Right forelimb (tissue), 1 donor: Measurements from ENCODE around the gene PLD1.
"Not testable (repeated sequence)": the region's sequence is repeated elsewhere in the genome, so short reads cannot be mapped to it uniquely, and the experiment has no call there.

Source experiments
- DNase-seq: peaks from one replicate; pipeline ENCODE4 v3.0.0-alpha.2; 2018

The PLD1 gene

DNA sequence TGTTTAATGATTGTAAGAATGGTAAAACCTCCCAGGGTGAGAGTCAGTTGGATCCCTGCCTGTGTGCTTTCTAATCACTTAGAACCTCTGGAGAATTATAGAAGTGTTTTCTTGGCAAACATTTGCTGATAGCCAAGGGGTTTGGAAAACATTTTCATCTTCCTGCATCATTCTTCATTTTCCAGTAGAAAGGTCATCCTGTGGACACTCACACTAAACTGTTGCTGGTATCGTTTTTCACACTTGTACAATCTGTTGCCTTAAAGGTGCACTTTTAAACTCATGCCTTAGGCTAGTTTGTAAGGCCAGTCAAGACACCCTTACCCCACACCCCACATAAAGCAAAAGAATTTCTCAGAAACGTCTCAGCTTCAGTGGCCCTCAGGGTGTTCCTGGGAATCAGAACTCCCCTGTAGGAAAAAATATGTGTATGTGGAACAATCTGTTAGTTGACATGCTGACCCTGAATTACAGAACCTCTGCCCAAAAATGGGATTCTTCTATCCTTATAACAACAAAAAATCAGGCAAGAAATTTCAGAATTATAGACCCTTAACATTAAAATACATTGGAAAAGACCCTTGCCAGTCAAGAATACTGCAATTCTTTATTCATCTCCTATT is 5.8 kb upstream of the PLD1 start:
- DNase-seq: no peak

DNA sequence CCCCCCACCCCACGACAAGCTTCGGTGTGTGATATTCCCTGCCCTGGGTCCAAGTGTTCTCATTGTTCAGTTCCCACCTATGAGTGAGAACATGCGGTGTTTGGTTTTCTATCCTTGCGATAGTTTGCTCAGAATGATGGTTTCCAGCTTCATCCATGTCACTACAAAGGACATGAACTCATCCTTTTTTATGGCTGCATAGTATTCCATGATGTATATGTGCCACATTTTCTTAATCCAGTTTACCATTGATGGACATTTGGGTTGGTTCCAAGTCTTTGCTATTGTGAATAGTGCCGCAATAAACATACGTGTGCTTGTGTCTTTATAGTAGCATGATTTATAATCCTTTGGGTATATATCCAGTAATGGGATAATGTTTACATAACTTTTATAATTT is 4.4 kb upstream of the PLD1 start:
- not testable (repeated sequence) for DNase-seq

DNA sequence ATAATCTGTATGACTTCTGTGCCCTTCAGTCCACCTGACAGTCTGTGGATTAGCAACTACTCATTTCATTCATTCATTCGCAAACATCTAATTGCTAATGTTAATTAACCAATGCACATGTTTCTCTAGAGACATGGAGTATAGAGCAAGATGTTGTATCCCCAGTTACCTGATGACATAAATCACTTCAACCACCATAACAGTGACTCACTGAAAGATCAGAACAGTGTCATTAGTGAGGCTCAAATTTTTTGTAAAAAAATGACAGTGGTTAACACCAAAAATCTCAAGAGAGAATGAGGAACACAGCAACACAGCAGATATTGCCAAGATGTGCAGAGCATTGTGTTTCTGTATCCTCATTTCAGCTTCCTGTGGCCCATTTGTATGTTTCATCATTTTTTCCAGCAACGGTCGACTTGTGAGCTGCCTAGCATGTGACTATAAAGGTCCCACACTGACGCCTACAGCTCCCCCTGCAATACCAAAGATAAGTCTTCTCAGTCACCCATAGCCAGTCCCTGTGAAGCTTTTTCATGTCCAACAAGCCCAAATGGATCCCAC is 3.7 kb upstream of the PLD1 start:
- no peak for DNase-seq

DNA sequence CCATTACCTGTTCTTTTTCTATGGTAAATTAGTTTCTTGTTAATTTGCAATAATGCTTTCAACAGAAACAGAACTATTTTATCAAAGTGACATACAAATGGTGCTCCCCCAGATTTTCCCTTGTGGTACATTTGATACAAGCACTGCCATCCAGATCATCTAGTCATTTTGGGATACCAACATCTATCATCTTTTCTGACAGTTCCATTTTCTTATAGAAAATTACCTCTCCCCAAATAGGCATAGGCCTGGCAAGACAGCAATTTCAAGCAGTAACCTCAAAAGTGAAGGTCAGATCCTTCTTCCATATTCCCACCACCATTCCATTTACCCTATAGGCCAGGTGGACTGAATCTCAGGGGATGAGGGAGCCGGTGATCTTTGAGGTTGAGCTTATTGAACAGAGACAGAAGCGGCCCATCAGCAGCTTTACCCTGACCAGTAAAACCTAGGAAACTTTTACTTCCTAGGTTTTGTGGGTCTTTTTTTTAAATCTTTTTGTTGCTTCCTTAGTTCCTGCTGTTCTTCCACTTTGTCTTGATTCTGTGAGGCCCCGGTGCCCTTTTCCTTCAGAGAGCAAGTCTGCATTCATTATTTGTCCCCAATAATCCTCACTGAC is 3.1 kb upstream of the PLD1 start:
- no peak for DNase-seq

DNA sequence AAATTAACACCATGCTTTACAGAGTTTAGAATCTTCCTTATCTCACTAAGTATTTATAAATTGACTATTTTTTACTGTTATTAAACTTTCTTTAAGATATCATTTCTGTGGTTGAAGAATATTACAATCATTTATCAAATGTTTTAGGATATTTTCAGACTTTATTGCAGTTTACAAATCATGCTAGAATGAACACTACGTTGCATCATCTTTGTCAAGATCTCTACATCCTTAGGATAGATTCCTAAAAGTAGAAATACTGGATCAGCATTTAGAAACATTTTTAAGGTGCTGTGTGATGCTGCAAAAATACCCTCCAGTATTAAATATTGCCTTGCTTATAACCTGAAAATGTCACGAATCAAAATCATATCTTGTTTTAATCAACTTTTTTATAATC is 2.5 kb upstream of the PLD1 start:
- no peak for DNase-seq

DNA sequence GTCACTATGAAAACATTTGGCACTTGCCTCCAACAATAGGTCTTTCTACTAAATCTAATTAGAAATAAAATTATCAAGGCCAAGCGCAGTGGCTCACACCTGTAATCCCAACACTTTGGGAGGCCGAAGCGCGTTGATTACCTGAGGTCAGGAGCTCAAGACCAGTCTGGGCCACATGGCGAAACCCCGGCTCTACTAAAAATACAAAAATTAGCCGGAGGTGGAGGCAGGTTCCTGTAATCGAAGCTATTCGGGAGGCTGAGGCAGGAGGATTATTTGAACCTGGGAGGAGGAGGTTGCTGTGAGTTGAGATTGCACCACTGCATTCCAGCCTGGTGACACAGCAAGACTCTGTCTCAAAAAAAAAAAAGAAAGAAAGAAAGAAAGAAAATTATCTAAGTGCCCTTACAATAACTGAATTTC is 1.6 kb upstream of the PLD1 start:
- no peak for DNase-seq

DNA sequence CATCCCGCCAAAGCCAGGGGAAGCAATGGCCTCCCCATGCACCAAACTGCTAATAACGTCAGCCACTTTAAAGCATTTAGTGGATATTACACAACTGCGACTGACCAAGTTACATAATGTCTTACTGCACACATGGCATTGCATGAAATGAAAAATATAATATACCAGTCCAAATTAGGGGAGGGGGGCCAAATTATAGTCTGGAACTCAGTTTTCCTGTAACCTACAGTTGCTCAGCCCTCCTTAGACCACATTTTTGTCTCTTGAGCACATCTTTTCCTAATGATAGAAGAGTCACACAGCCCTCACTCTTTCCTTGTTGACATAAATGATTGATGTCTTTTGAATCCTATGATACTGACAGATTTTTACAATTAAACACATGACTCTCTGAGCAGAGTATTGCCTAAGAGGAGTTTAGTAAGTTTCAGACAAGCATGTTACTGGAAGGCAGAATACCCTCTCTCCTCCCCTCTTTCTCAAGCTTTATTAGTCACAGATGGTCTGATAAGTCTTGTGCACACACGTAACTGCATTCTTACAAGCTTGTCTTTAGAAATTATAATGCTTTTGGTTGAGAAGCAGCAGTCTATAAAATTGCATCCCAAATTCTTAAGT is 1.1 kb upstream of the PLD1 start:
- DNase-seq: no peak

DNA sequence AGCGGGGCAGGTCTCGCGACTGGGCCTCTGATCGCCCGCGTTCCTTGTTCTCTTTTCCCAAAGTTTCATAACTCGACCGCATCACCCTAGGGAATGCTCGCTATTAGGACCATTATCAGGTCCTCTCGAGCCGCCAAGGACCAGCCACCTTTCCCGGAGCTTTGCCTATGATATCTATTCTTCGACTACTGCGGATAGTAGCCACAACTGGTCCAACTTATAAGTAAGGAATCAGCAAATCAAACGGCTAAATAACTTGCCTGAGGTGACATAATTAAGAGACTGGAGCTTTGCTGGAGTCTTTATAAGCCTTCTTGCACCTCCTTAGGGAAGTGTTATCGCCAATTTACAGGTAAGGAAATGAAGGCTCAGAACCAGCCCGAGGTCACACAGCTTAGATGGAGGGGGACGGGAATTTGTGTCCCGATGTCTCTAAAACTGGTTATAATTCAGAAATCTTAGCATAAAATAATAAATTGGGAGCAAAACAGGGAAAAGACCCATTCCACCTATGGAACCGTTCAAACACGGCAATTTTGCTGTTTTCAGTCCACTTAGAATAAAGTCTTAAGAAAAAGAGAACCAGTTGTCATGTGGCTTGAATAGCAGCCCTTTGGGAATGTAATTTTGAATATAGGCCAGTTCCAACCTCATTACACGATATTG is 479 bp upstream of the PLD1 start:
- DNase-seq: no peak

DNA sequence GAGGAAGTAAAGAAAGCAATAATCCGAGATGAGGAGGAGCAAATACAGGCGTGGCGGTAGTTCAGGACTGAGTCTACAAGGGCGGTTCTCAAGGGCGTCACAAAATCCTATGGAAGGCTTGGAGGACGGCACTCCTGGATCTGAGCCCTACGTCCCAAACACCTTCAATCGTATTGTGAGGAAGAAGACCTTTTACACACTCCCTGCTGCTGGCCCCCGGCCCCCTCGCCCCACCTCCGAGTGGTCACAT is 747 bp downstream of the PLD1 start:
- no peak for DNase-seq

DNA sequence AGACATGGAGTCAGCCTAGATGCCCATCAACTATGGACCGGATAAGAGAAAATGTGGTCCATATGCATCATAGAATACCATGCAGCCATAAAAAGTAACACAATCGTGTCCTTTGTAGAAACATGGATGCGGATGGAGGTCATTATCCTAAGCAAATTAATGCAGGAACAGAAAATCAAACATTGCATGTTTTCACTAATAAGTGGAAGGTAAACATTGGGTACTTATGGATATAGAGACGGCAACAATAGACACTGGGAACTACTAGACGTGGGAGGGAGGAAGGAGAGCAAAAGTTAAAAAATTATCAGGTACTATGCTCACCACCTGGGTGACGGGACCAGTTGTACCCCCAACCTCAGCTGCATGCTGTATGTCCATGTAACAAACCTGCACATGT is 2.5 kb downstream of the PLD1 start:
- DNase-seq: no peak

DNA sequence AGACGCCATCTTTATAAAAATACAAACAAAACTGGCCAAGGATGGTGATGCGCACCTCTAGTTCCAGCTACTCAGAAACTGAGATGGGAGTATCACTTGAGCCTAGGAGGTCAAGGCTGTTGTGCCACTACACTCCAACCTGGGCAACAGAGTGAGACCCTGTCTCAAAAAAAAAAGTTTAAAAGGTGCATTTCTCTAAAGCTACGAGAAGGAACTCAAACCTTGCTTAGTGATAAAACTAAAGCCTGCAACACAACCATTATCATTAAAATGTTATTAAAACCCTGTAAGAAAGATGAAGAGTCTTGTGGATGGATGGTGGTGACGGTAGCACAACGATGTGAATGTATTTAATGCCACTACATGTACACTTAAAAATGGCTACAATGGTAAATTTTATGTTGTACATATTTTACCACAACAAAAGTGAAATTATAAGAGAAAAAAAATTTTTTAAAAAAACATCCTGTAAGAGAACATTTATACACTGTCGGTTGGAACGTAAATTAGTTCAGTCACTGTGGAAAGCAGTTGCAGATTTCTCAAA is 3.1 kb downstream of the PLD1 start:
- DNase-seq: no peak

DNA sequence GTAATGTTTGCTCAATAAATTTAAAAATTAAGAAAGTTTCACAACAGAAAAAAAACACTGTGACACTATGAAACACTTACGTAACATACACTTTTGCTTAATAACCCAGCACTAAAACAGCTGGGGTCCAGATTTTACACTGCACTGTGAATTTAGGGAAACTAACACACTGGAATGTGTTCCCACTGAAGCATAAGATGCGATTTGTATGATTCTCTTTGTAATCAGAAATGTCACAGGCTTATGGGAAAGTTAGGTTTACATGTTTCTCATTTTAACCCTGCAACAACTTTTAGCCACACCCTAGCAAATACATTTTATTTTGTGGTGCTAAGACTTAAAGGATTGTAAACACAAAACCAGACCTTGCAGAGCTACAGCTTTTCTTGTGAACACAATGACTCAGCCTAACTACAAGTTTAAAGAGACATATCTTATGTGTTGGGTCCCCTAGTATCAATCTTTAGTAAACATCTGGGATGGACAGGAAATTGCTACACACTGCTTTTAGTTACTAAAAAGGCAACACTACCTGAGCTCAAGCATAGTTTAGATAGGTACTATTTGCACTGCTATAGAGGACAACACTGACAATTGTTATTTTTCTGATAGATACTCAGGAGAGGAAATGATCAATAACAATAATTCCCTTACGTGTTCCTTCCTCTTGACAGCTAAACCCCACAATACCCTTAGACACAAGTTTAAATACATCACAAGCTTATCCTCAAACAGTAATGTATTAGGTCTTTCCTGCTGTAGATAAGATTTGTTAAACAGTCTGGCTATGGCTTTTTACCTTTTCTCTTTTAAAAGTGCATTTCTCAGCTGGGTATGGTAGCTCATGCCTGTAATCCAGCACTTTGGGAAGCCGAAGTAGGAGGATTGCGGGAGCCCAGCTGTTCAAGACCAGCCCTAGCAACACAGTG is 3.8 kb downstream of the PLD1 start:
- no peak for DNase-seq

DNA sequence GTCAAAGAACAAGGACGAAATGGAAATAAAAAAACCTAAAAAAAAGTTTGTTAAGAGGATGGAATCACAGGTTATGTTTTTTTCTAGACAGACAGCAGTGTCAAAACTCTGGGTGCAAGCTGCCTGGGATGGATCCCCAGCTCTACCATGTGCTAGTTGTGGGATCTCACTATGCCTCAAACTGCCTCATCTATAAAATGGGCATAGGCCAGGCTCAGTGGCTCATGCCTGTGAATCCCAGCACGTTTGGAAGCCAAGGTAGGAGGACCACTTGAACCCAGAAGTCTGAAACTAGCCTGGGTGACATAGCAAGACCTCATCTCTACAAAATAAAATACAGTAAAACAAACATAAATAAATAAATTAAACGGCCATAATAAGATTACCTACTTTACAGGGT is 4.6 kb downstream of the PLD1 start:
- DNase-seq: no peak

DNA sequence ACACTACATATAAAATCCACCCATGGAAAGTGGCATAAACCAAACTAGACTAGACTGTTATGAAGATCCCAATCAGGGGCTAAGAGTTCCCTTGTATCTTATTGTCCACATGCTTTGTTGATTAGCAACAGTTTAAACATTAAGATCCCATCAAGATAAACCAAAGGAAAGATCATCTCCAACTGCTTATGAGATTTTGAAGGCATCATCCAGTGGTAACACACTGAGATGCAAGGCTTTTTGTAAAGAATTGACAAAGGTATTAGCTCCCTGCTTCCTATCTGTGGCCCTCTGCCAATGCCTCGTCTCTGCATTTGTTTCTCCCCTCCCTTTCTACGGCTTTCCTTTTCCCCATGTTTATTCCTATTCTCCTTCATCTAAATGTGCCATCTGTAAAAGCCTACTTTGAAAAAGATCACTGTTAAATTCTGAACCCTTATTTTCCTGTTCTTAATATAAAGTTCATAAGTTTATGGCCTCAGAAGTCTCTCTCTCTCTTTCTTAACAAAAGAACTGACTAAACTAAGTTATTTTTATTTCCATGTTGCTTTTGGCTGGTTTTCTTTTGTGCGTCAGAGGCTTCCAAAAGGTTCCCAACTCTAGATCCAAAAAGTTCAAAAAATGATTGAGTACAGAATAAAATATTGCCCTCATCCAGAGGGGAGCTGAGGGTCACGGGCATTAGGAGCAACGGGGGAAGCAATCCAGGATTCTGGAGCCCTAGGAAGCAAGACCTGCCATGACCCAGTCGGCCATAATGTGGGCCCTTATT is 5.5 kb downstream of the PLD1 start:
- no peak for DNase-seq

DNA sequence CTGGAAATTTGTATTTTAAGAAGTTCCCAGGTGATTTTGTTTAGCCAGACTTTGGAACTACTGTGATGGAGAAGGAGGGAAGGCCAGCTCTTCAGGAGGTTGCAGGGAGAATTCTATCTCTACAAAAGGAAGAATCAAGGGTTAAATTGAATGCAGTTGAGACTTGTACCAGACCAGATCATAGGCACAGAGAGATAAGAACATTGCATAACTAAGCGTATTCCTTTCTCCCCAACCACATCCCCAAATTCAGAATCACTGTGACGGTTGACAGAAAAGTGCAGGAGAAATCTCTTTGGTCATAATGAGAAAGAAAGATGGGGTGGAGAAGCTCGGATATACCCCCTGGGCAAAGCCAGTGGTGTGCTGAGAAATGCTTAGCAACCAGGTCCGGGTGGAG is 7.2 kb downstream of the PLD1 start:
- no peak for DNase-seq

DNA sequence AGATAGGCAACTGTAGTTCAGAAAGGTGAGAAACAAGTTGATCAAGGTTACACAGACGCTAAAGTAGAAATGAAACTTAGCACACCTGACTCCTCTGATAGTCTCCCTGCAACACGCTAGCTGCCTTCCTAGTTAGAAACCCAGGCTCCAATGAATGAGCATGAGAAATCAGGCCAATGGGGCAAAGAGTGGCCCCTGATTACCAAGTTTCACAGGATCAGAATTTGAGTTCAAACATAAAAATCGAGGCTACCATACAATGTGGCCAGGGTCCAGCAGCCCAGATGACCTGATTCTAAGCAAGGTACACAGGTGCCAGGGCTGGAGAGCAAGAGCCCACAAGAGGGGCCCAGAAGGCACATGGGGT is 7.7 kb downstream of the PLD1 start:
- DNase-seq: no peak

DNA sequence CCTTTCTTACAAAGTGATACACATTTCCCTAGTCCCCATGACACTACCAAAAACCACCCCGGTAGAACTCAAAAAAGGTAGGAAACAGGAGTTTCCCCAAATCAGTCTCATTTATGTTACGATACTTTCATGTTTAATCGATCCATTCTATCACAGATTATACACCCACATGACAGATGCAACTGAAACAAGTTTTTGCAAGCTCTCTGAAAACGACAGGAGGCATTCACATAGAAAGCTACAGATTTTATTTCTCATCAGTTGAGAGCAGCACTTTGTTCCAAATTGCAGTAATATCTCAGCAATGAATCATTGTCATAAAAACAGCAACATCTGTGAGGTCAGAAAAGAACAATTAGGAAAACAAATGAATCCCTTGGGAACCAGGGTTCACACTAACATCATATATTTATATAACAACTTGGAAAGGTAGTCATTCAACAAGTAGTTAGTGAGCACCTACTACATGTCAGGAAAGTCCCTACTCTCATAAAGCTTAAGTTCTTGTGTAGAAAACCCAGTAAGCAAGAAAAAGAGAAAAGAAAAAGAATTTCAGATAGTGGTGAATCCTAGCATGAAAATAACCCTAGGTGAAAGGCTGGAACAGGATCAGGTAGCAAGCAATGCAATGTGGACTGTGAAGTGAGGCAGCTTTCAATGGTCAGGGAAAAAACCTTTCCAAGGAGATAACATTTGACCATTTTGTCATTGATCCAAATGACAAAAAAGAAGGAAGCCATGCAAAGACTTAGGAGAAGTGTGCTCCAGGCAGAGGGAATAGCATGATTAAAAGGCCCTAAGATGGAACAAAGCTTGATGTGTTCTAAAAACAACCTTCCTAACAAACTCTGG is 8.3 kb downstream of the PLD1 start:
- no peak for DNase-seq

DNA sequence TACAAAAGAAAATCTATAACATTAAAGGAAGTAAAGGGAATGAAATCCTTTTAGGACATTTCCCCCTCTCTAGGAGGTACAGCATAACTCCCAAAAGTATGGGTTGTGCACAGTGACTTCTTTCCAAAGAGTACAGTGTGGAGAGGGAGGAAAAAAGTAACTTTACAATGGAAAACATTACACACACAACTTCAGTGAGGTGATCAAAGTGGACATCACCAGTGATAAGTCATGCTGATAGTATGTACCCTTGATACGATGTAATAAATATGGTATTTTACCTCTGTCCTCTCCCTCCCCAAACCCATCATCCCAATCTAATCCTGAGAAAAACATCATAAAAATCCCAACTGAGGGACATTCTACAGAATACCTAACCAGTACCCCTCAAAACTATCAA is 10.8 kb downstream of the PLD1 start:
- DNase-seq: no peak

DNA sequence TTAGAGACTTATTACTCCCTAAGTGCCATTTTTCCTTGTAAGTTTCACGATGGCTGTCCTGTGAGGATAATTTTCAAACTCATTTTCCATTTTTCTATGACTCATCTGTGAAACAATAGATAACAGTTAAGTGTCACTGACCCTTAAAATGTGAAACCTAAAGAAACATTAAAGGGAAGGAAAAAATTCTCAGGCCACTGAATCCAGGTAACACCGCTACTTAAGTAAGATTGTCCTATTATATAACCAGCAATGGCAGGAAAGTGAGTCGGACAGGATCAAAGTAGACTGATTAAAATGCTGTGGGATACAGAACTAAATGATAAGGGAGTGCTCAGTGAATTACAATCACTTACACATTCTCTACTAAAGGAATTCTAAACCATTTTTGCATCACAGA is 12.4 kb downstream of the PLD1 start:
- no peak for DNase-seq

DNA sequence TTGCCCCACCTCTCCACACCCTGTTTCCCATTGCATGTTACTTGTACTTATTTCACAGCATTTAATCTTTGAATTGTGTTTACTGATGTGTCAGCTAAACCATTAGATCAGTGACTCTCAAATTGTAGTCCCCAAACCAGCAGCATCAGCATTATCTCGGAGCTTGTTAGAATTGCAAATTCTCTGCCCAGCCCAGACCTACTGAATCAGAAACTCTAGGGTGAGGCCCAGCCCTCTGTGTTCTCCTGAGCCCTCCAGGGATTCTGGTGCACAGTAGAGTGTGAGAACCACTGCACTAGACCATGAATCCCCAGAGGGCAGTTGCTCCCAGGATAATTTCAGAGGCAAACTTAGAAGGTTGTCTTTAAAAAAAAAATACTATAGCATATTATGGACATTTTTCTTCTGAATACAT is 13.0 kb downstream of the PLD1 start:
- DNase-seq: no peak
